GM18507 (cell line): Measurements from ENCODE around the gene NDUFB11.

Source experiments
- DNase-seq: peaks from one replicate; pipeline ENCODE4 v3.0.0; 2011; ENCODE audit warnings: low read depth; ENCODE audit not compliant: insufficient read length; ENCODE audit errors: extremely low spot score
- FAIRE-seq: peaks from 2 replicates; lab custom pipeline; 2011; peaks lifted over from hg19 to GRCh38; lab: Jason Lieb, UNC

Gene NDUFB11

DNA sequence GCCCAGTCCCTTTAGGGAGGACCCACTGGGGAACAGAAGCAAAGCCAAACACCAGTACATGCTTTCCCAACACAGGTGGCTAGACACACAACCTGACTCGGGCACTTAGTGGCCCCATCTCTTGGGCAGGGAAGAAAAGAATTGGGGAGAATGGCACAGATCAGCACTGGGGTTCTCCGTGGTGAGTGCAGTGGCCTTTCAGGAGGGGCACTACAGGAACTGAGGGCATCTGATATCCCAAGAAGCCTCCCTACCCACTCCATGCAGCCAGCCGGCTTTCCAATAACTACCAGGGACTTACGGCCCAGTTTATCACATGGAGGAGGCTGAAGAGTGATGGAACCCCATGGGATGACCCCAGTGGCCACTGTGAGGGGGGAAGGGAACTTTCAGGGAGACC lies 43.3 kb downstream of the NDUFB11 start:
- FAIRE-seq (no peak), DNase-seq (no peak)

DNA sequence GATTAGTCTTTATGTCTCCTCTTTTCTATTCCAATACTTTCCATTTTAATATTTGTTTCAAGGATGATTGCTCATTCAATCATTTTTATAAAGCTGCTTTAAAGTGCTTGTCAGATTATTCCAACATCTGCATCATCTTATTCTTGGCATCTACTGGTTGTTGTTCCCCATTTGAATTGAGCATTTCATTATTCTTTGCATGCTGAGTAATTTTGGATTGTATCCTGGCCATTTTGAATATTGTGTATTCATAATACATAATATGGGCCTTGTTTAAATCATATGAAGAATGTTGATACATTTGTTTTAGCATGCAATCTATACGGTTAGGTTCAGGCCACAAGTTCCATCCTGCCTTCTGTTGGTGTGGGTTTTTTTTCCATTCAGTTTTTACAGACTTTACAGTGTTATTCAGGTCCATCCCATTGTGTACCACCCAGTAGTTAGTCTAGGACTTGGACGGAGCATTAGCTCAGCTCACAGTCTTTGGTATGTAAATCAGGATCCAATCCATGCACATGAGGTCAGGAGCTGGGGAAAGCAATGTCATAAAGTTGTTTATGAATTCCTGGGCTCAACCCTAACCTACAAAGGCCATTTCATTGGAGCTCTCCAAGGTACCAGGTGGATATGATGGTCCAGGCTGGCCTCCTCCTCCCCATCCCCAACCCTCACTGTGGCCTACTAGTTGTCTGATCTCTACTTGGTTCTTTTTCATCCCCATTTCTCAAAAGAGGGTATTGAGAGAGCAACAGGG lies 46.0 kb downstream of the NDUFB11 start:
- DNase-seq (no peak), FAIRE-seq (no peak)

DNA sequence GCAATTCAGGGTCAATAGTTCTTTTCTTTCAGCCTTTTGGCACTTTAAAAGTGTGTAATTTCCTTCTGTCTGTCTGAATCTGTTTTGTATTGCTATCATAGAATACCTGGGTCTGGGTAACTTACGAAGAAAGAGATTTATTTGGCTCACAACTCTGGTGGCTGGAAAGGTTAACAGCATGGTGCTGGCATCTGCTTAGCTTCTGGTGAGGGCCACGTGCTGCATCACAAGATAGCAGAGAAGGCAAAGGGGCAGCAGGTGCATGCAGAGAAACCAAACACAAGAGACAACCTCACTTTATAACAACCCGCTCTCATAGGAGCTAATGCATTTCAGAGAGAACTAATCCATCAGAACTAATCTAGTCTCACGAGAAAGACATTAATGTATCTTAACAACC lies 47.5 kb downstream of the NDUFB11 start:
- FAIRE-seq, result no peak
- no peak for DNase-seq

GRCh38 chrX:47093860-47094259 lies 50.6 kb downstream of the NDUFB11 start:
- no peak for FAIRE-seq
- DNase-seq, result no peak

GRCh38 chrX:47093248-47093647 lies 51.3 kb downstream of the NDUFB11 start:
- no peak for DNase-seq

More at GRCh38 chrX:47093248-47093647, 51.3 kb downstream of the NDUFB11 start:
- FAIRE-seq, result peak; percentile 59
